Measurements from ENCODE around the gene FZD10. TPM values are rescaled to one million over a fixed set of nuclear protein-coding genes. Genes with fewer than 3 reads are reported as not detected.

The FZD10 gene
- total and polyA plus RNA-seq, 2 of the 4 experiments (the other 2 are of a cell fraction), result not detected

- Histone ChIP-seq H4K5ac (ENCODE audit: low read depth, low read length) (no peak overlapping the region), H3K9me1 (ENCODE audit: insufficient read depth, low read length) (no peaks in the 10 kb centered on the region), H3K9me3 (ENCODE audit: control insufficient read depth, insufficient read depth, low read length) (peaks cover 42% of the 10 kb centered on the region), H3K23ac (ENCODE audit: low read depth, low read length) (no peak overlapping the region), H3K27me3 (ENCODE audit: control insufficient read depth, insufficient read depth, low read length) (no peaks in the 10 kb centered on the region), H3K79me1 (ENCODE audit: low read depth in 1 of 2, low read length in 2 of 2) (no peaks in the 10 kb centered on the region), H3K36me3 (ENCODE audit: control insufficient read depth, insufficient read depth, low read length) (no peaks in the 10 kb centered on the region), H3K27ac (ENCODE audit: insufficient read depth, low read length) (no peak overlapping the region), H3K14ac (replicated peaks; ENCODE audit: low read depth, low read length) (no peak overlapping the region), H4K91ac (ENCODE audit: insufficient read depth, low read depth, low read length) (no peak overlapping the region), H3K18ac (ENCODE audit: low read depth, low read length) (no peak overlapping the region), H3K4me1 (ENCODE audit: control insufficient read depth, insufficient read depth, low read length) (no peaks in the 10 kb centered on the region), H2BK120ac (ENCODE audit: low read depth, low read length) (no peak overlapping the region), H4K8ac (ENCODE audit: low read depth in 2 of 2, low read length in 2 of 2) (no peak overlapping the region), H2AK9ac (replicated peaks; ENCODE audit: low read depth, low read length, poor library complexity) (no peak overlapping the region), H2BK15ac (ENCODE audit: low read depth, low read length) (no peak overlapping the region), H2BK20ac (ENCODE audit: low read depth, low read length) (no peak overlapping the region), H3K56ac (ENCODE audit: extremely low read depth, insufficient read depth, low read length) (no peak overlapping the region), H4K20me1 (ENCODE audit: insufficient read depth, low read length) (no peaks in the 10 kb centered on the region), H3K4ac (ENCODE audit: low read depth, low read length) (no peak overlapping the region), H2AFZ (replicated peaks; ENCODE audit: low read length, poor library complexity) (no peak overlapping the region), H2AK5ac (ENCODE audit: low read depth, low read length) (no peak overlapping the region), H3K9ac (ENCODE audit: low read depth, low read length) (no peak overlapping the region), H3K4me2 (ENCODE audit: low read depth, low read length) (no peak overlapping the region), H2BK5ac (ENCODE audit: low read depth, low read length, poor library complexity, severe bottlenecking) (no peak overlapping the region), H3K4me3 (ENCODE audit: insufficient read depth, low read depth, low read length) (no peak overlapping the region)
- TF ChIP-seq RAD21 (IDR thresholded peaks at IDR 0.05; ENCODE audit: low read length), result no peak
- TF ChIP-seq RFX5 (IDR thresholded peaks at IDR 0.05; ENCODE audit: low read depth, low read length), result no peak
- no peak for TF ChIP-seq MAFK (IDR thresholded peaks at IDR 0.05; ENCODE audit: low read depth, low read length)
- TF ChIP-seq MXI1 (IDR thresholded peaks at IDR 0.05; ENCODE audit: borderline replicate concordance, low read depth, low read length), result no peak
- TF ChIP-seq NFE2L2 (IDR thresholded peaks at IDR 0.05; ENCODE audit: low read depth, low read length), result no peak
- no peak for TF ChIP-seq CEBPB (IDR thresholded peaks at IDR 0.05; ENCODE audit: low read depth, low read length)
- TF ChIP-seq, protein P1, sequence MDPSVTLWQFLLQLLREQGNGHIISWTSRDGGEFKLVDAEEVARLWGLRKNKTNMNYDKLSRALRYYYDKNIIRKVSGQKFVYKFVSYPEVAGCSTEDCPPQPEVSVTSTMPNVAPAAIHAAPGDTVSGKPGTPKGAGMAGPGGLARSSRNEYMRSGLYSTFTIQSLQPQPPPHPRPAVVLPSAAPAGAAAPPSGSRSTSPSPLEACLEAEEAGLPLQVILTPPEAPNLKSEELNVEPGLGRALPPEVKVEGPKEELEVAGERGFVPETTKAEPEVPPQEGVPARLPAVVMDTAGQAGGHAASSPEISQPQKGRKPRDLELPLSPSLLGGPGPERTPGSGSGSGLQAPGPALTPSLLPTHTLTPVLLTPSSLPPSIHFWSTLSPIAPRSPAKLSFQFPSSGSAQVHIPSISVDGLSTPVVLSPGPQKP (IDR thresholded peaks at IDR 0.05; ENCODE audit: borderline replicate concordance, low read depth, low read length), result no peak
- TF ChIP-seq POLR2A (IDR thresholded peaks at IDR 0.05; ENCODE audit: low read depth, low read length), result no peak
- no peak for TF ChIP-seq USF2 (IDR thresholded peaks at IDR 0.05; ENCODE audit: low read depth, low read length)
- TF ChIP-seq CHD1 (IDR thresholded peaks at IDR 0.05; ENCODE audit: low read depth, low read length), result no peak
- TF ChIP-seq FOS (IDR thresholded peaks at IDR 0.05; ENCODE audit: low read depth, low read length), result no peak
- TF ChIP-seq, protein P2, sequence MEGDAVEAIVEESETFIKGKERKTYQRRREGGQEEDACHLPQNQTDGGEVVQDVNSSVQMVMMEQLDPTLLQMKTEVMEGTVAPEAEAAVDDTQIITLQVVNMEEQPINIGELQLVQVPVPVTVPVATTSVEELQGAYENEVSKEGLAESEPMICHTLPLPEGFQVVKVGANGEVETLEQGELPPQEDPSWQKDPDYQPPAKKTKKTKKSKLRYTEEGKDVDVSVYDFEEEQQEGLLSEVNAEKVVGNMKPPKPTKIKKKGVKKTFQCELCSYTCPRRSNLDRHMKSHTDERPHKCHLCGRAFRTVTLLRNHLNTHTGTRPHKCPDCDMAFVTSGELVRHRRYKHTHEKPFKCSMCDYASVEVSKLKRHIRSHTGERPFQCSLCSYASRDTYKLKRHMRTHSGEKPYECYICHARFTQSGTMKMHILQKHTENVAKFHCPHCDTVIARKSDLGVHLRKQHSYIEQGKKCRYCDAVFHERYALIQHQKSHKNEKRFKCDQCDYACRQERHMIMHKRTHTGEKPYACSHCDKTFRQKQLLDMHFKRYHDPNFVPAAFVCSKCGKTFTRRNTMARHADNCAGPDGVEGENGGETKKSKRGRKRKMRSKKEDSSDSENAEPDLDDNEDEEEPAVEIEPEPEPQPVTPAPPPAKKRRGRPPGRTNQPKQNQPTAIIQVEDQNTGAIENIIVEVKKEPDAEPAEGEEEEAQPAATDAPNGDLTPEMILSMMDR (conservative IDR thresholded peaks at IDR 0.05; ENCODE audit: low read depth, low read length), result no peak
- no peak for TF ChIP-seq RCOR1 (IDR thresholded peaks at IDR 0.05; ENCODE audit: insufficient replicate concordance, low read length)
- no peak for TF ChIP-seq BHLHE40 (IDR thresholded peaks at IDR 0.05; ENCODE audit: low read depth, low read length)
- no peak for TF ChIP-seq MAZ (IDR thresholded peaks at IDR 0.05; ENCODE audit: borderline replicate concordance, low read depth, low read length)
- TF ChIP-seq SMC3 (IDR thresholded peaks at IDR 0.05; ENCODE audit: low read depth, low read length), result no peak
- intact Hi-C loops (cut with micrococcal nuclease) (no loop called here), in situ Hi-C loops (cut with MboI; ENCODE audit: low sequenced_read_pairs) (no loop called here), dilution Hi-C loops (cut with HindIII; ENCODE audit: low sequenced_read_pairs, unreplicated experiment) (no loop called here)
- POLR2A ChIA-PET (ENCODE audit: unreplicated experiment), result no interaction called here
- BruUV-seq (replicated peaks), result no TSS peak
- CTCF ChIA-PET, result no interaction called here
- no CpG with 5 or more reads among the region's 15 CpGs for WGBS, 2 experiments (ENCODE audit: extremely low coverage in 2 of 2, insufficient read length in 1 of 2)
- DNase-seq, result no peak
- no peak for ATAC-seq (ENCODE audit: low read depth)
Observed at GRCh38 chr12:130124605-130125244, 37.5 kb upstream of the FZD10 start.

Data from IMR-90 (cell line).